GM08714 (cell line): ENCODE measurements around the gene CNGB1.

Experiments
- H3K4me3 ChIP-seq: fragments of 200-500 bp; sonication (Bioruptor generic); 2 replicates; pipeline ENCODE4 v1.5.1; 2014; ENCODE audit warnings: mild to moderate bottlenecking, low read length, inconsistent platforms
- ZNF274 ChIP-seq: IDR thresholded peaks from 2 replicates; pipeline ENCODE4 v1.6.1; 2012; ENCODE audit warnings: mild to moderate bottlenecking, low read depth, low read length

The CNGB1 gene

DNA sequence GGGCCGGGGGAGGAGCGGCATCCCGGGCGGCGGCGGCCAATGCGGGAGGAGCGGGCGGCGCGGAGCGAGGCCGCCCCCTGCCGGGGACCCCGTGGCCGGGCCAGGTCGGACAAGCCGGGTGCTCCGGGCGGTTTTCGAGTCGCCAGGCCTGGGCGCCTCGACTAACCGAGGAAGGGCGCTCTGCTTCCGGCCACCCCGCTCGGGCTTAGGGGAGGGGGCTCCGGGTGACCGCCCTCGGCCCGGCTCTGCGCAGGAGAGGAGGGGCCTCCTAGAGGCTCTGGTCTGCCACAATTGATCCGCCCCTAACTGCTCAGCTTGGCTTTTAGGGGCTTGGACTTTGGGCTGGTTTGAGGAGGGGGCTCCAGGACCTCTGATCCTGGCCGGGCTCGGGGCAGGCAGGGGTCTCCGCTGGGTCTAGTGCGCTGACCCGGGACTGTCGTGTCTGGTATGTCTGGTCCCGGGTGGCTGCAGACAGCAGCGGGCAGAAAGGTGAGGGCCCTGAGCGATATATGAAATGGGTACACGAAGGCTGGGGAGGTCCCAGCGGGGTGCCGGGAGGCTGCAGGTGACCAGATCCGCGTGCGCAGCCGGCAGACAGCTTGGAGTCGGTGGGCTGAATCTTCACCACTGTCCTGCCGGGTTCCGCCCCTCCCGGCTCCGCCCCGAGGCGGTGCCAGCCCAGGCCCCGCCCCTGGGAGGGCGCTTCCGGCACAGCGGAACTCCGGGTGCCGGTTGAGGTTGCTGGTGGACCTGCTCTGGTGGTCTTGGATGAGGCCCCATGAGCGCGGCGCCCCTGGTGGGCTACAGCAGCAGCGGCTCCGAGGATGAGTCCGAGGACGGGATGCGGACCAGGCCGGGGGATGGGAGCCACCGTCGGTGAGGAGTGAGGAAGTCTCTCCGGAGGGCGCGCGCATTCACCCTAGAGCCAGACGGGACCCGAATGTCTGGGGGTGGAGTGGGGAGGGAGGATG lies 30.1 kb upstream of the CNGB1 start, which contains the start of gene USB1:
USB1 (plus strand) TSS at position 702 of the 971 bp plus-strand sequence; CDS start at position 779, 77 bp downstream.
- peak within 1 kb of the TSS; percentile 80 for H3K4me3 ChIP-seq
- TF ChIP-seq ZNF274, result no peak

DNA sequence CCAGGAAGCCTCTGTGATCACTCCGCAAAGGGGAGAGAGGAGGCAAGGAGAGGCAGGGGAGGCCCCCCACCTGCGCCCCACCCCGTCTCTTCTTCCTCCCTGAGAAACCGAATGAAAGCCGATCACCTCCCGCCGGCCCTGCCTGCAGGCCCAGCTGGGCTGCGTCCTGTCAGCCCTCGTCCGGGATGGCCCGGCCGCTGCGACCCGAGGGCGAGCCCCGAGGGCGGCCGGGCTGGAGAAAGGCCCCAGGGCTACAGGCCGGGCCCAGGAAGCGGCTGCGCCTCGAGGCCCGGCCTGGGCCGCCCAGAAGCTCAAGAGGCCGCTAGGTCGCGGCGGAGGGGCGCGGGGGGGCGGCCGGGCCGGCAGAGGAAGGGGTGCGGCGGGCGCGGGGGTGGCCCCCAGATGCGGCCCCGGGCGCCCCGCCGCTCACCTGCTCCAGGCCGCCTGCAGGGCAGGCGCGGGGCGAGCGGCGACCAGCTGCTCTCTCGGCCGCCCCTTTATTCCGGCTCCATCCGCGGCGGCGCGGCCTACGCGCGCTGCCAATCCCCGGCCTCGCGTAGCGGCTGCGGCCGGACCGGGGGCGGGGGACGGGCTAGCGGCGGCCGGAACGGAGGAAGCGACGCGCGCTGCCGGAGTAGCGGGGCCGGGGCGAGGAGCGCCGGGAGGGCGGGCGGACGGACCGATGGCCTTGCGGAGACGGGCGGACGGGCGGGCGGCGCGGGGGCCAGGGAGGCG lies 29.2 kb upstream of the CNGB1 start, which contains the start of gene ZNF319:
ZNF319 (minus strand) TSS at position 702 of the 735 bp plus-strand sequence. CDS start 2,407 bp downstream, outside the sequence.
- H3K4me3 ChIP-seq, result peak within 1 kb of the TSS; percentile 80
- no peak for TF ChIP-seq ZNF274

DNA sequence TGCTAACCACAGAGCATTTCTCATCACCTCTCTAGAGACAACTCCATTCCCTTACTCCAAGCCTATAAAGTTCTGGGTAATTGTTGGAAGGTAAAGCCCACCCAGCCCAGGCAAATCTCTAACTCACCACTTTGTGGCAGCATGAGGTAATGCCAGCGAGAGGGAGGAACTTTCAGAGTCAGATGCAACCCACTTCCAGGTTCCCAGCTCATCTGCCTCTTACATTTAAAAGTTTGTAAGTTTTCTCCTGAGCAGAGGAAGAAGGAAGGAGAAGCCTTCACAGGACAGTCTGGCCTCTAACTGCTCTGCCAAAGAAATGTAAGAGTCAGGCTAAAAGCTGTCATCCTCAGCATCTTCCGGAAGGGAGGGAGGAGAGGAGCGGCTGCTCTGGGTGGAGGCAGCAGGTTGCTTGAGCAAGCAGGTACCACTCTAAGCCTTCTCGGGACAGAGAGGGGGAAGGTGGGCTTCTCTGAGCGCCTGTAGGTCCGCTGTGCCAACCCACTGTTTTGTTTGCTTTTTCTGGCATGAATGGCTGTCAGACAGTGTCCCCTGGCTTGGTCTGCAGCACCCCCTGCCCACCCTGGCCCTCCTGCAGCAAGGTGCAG lies 28.5 kb upstream of the CNGB1 start:
- peak overlapping the region; percentile 76; the same call in 1 of the 2 replicates for H3K4me3 ChIP-seq
- no peak for TF ChIP-seq ZNF274

DNA sequence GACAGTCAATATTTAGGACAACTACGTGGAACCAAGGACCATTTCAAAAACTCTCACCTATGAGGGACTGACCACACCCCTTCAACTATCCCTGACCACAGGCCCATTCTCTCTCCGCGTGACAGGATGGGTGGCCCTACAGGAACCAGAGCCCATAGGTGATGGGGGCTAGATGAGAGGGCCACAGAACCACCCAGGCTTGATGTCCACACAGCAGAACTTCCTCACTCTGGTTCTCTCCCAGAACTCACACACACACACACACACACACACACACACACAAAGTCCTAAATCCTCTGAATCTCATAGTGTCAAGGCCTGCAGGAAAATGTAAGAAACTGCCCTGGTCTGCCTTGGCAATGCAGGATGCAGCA lies 28.1 kb upstream of the CNGB1 start:
- TF ChIP-seq ZNF274, result no peak
- no peak overlapping the region; the same call in 1 of the 2 replicates for H3K4me3 ChIP-seq

DNA sequence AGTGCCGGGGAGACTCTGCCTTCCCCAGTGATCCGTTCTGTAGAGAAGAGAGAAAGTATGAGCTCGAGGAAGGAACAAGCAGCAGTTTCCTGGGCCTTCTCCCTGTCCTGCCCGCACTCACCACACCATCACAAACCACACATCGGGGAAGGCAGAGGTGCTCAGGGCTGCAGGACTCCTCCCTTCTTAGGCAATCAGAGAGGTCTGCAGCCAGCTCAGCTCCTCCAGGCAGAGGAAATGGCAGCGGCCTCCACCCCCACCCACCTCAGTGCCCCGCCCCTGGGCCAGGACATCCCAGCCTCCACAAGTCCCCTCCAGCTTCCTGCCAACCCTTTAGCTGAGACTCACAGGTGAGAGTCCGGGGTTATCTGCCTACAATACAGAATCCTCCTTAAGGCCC lies 27.6 kb upstream of the CNGB1 start:
- H3K4me3 ChIP-seq, result no peak overlapping the region
- TF ChIP-seq ZNF274, result no peak

DNA sequence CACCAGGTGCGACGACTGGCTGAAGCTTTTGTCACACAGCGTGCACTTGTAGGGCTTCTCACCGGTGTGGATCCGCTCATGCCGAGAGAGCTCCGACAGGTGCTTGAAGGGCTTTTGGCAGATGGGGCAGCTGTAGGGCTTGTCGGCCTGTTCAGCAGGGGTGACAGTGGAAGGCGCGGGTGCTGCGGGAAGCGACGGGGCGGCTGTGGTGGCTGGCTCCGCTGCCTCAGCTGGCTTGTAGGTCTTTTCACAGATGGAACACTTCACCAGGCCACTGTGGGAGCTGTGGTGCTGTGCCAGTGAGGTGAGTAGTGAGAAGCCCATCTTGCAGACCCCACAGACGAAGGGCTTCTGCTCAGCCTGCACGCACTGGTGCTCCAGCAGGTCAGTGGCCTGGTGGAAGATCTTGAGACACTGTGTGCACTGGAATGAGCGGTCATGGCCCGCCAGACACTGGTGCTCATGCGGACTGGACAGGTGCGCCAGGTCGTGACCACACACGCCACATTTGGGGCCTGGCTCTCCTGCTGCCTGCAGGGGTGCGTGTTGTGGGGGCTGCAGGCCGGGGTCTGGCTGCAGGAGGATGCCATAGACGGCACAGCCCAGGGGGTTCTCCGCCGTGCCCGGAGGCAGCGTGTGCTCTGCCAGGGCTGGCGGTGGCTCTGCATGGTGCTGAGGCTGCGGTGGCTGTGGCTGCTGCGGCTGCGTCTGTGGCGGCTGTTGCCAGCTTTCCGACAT lies 26.8 kb upstream of the CNGB1 start:
- H3K4me3 ChIP-seq, result no peak overlapping the region
- no peak for TF ChIP-seq ZNF274

DNA sequence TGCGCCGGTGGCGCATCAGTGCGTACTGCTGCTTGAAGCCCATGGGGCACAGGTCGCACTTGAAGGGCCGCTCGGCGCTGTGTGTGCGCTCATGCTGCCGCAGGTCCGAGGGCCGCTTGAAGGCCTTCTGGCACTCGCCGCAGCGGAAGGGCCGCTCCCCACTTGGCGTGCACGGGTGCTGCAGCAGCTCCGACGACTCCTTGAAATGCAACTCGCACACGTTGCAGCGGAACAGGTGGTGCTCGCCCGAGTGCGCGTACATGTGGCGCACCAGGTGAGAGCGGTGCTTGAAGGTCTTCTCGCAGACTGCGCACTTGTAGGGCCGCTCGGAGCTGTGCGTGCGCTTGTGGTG lies 26.2 kb upstream of the CNGB1 start:
- no peak for TF ChIP-seq ZNF274
- H3K4me3 ChIP-seq, result no peak overlapping the region

DNA sequence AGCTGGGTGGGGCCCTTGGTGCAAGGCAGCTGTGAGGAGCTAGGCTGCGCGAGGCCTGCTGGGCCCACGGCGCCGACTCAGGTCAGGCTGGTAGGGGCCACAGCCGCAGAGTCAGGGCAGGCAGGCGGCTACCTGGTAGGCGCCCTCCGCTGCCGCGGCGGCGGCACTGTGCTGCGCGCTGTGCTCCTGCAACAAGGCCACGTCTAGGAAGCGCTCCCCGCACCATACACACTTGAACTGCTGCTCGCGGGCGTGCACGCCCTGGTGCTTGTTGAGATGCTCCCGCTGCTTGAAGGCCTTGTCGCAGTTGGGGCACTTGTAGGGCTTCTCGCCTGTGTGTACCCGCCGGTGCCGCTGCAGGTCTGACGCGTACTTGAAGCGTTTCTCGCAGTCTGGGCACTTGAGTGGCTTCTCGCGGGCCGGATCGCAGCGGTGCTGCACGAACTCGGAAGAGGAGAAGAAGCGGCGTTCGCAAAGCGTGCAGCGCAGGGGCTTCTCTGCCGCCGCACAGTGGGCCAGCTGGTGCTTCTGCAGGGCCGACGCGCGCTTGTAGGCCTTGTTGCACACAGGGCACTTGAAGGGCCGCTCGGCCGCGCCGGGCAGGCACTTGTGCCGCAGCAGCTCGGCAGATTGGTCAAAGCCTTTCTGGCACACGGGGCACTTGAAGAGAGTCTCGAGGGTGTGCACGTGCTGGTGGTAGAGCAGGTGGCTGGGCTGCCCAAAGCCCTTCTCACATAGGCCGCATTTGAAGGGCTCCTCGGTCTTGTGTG lies 25.7 kb upstream of the CNGB1 start:
- TF ChIP-seq ZNF274, result no peak
- no peak overlapping the region for H3K4me3 ChIP-seq

DNA sequence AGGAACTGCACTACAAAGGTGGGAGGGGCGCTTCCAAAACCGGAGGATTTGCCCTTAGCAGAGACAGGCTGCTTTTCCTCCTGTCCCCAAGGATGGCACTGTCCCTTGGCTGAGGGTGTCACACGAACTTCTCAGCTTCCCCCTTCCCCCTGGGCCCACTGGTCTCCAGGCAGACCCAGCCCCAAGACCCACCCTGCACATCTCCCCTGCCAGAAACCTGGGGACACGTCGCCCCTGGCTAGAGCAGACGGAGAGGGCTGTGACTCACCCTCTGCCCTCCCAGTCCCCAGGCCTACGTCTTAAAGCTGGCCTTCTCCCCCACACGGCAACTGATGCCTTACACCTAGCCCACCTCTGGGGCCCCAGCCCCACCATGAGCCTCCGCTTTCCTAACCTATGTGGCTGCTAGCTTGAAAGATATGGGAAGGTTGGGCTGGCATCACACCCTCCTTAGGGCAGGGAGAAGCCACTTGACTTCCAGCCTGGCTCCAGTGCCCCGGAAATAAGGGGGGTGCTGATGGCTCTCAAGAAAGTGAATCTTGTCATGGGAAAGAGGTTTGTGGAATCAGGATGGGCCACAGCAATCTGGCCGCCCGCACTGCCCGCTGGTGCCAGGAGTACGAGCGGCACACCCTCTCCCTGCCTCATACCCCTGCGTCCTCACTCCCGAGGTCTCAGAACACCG lies 24.9 kb upstream of the CNGB1 start:
- TF ChIP-seq ZNF274, result no peak
- no peak overlapping the region for H3K4me3 ChIP-seq

DNA sequence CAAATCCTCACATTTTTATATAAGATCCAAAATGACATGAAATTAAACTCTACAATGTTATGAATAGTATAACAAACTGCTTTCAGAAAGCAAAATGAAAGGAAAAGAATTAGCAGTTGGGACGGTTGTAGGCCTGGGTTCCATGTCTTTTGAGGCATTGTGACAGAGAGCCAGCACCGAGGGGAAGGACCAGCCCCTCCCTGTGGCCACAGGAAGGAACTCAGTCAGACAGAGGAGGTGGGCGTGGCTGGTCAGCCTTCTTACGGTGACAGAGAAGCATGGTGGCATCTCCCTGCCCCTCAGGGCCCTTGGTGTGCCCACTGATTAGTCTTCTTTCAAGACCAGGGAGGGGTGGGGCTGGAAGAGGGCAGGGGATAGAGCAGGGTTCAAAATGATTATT lies 23.9 kb upstream of the CNGB1 start:
- H3K4me3 ChIP-seq, result no peak overlapping the region
- no peak for TF ChIP-seq ZNF274

DNA sequence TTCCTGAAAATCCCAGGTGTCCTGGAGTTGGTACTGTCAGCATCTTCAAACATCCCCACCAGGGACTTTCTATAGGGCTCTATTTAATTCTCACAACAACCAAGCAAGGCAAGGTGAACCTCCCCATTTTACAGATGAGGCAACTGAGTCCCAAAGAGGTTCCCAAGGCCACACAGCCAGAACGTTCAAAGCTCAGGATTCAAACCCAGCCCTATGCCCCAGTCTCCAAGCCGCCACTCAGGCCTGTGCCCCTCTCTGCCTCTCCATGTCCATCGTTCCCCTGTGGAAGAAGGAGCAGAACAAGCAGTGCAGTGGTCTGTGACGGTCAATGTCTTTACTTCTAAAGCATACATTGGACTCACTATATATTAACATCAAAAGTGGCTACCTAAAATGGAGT lies 23.4 kb upstream of the CNGB1 start:
- no peak for TF ChIP-seq ZNF274
- no peak overlapping the region for H3K4me3 ChIP-seq

DNA sequence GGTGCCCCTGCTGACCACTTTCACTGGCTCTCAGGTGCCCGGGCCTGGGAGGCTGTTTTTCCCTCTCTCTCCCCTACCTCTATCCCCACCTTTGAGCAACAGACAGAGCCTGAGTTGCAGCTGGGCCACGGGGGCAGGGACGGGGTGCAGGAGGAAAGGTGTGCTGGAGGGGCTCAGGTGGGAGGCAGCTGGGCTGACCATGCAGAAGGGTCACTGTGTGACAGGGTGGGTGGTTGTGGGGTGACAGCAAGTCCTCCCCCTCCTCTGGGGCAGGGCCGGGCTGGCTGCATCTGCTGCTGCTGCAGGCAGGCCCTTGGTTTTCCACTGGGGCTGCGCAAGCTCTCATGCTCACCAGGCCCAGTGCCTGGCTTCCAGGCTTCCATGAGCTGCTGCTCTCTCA lies 23.0 kb upstream of the CNGB1 start:
- TF ChIP-seq ZNF274, result no peak
- H3K4me3 ChIP-seq, result no peak overlapping the region
